Measurements from ENCODE around the gene FTCD. TPM values are rescaled to one million over a fixed set of nuclear protein-coding genes. Genes with fewer than 3 reads are reported as not detected.

FTCD gene
- total and polyA plus RNA-seq, 2 donors (not counting 3 experiments of a cell fraction or from before 2014, with no cell fraction given): 0.06 to 1.2 TPM

DNA sequence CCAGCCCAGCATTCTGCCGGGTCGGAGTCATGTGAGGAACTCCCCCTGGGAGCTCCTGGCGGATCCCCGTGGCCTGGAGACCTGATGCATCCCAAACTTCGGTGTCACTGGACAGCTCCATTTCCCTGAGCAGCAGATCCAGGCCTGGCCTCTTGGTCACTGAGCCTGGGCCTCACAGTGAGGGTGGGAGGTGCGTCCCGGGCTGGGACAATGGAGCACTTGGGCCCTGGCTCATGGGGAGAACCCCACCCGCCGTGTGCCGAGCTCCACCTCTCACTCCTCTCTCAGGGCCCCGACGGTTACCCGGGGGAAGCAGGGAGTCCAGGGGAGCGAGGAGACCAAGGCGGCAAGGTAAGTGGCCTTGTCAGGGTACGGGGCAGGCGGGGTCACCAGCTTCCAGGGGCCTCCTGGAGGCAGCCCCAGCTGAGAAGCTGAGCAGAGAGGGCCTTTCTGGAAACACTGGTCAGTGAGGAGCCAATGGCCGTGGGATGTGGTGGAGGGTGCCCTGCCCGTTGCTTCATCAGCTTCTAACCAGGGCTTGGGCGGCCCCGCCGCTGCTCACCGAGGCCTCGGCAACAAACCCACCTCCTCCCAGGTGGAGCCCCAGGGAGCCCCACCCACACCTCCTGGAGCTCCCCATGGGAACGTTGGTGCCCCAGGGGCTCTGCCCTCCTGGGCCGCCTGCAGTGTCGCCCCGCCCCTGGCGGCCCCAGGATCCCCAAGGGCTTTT lies 37.6 kb downstream of the FTCD start:
- intact Hi-C loops (cut with micrococcal nuclease) (no loop called here), dilution Hi-C loops (cut with MboI; ENCODE audit: extremely low pct_ligation_motif_present, low sequenced_read_pairs) (no loop called here)
- no peaks in the 10 kb centered on the region for H3K27me3 ChIP-seq (ENCODE audit: control insufficient read depth in 2 of 2, insufficient read depth in 2 of 2, low read length in 2 of 2)
- no peak overlapping the region for H3K4me2 ChIP-seq (ENCODE audit: insufficient read depth, low read length)
- H3K9me1 ChIP-seq (replicated peaks; ENCODE audit: control insufficient read depth, extremely low read depth, insufficient read depth, low read length): no peaks in the 10 kb centered on the region
- CTCF ChIA-PET: no interaction called here
- H3K79me2 ChIP-seq (ENCODE audit: control insufficient read depth, insufficient read depth, low read length): no peaks in the 10 kb centered on the region
- no peaks in the 10 kb centered on the region for H4K20me1 ChIP-seq (replicated peaks; ENCODE audit: control insufficient read depth, extremely low read depth, insufficient read depth, low read length)
- no peak overlapping the region for H3K9ac ChIP-seq (replicated peaks; ENCODE audit: extremely low read depth, insufficient read depth, low read length)
- no peak for DNase-seq (ENCODE audit: low read depth, low spot score)
- no peaks in the 10 kb centered on the region for H3K9me3 ChIP-seq (replicated peaks; ENCODE audit: control insufficient read depth, insufficient read depth, low read length)
- H3K27ac ChIP-seq (ENCODE audit: insufficient read depth, low read depth, low read length): no peak overlapping the region
- H3K4me1 ChIP-seq (ENCODE audit: control insufficient read depth, extremely low read depth, insufficient read depth, low read length): no peaks in the 10 kb centered on the region
- no TSS peak for BruUV-seq (replicated peaks)
- H3K4me3 ChIP-seq (replicated peaks in 1 of 3; ENCODE audit: insufficient read depth in 1 of 3, low read depth in 1 of 3, low read length in 3 of 3): no peak overlapping the region
- no peak for FAIRE-seq
- H3K36me3 ChIP-seq (ENCODE audit: control insufficient read depth in 2 of 2, extremely low read depth in 1 of 2, insufficient read depth in 2 of 2, low read length in 2 of 2): no peaks in the 10 kb centered on the region
- TF ChIP-seq, protein P1, sequence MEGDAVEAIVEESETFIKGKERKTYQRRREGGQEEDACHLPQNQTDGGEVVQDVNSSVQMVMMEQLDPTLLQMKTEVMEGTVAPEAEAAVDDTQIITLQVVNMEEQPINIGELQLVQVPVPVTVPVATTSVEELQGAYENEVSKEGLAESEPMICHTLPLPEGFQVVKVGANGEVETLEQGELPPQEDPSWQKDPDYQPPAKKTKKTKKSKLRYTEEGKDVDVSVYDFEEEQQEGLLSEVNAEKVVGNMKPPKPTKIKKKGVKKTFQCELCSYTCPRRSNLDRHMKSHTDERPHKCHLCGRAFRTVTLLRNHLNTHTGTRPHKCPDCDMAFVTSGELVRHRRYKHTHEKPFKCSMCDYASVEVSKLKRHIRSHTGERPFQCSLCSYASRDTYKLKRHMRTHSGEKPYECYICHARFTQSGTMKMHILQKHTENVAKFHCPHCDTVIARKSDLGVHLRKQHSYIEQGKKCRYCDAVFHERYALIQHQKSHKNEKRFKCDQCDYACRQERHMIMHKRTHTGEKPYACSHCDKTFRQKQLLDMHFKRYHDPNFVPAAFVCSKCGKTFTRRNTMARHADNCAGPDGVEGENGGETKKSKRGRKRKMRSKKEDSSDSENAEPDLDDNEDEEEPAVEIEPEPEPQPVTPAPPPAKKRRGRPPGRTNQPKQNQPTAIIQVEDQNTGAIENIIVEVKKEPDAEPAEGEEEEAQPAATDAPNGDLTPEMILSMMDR (IDR thresholded peaks at IDR 0.05; ENCODE audit: extremely low read depth in 1 of 2, insufficient read depth in 1 of 2, low read depth in 1 of 2, low read length in 2 of 2): no peak
- TF ChIP-seq POLR2AphosphoS5 (IDR thresholded peaks at IDR 0.05; ENCODE audit: insufficient read depth, low read depth, low read length): no peak
- no peak for TF ChIP-seq JUN (IDR thresholded peaks at IDR 0.05; ENCODE audit: borderline replicate concordance, insufficient read depth, insufficient read length, low read depth)
- no peak for TF ChIP-seq MYC (IDR thresholded peaks at IDR 0.05; ENCODE audit: low read depth, low read length)
- TF ChIP-seq GATA2 (IDR thresholded peaks at IDR 0.05; ENCODE audit: insufficient read depth, insufficient read length, low read depth, low read length): no peak
- TF ChIP-seq, protein P2, sequence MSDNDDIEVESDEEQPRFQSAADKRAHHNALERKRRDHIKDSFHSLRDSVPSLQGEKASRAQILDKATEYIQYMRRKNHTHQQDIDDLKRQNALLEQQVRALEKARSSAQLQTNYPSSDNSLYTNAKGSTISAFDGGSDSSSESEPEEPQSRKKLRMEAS (IDR thresholded peaks at IDR 0.05; ENCODE audit: insufficient read depth, insufficient read length): no peak
- TF ChIP-seq FOS (IDR thresholded peaks at IDR 0.05; ENCODE audit: borderline replicate concordance, insufficient read depth, low read length): no peak
- no peak for TF ChIP-seq EZH2 (IDR thresholded peaks at IDR 0.05; ENCODE audit: borderline replicate concordance, low read depth, low read length, severe bottlenecking)
- no peak for TF ChIP-seq POLR2A (IDR thresholded peaks at IDR 0.05; ENCODE audit: low read depth, low read length)
- no peak overlapping the region for H2AFZ ChIP-seq (ENCODE audit: low read depth, low read length)
- POLR2A ChIA-PET: no interaction called here

Measured in endothelial cell of umbilical vein (primary cell).